GM23338 (cell line): ENCODE measurements around the gene ANKFY1.

Experiments used
- CREB1 ChIP-seq: fragments of 250-450 bp; sonication (Bioruptor Pico); IDR thresholded peaks from 2 replicates; pipeline ENCODE4 v1.5.0; 2020; ENCODE audit warnings: low read depth, mild to moderate bottlenecking, moderate library complexity
- EZH2 ChIP-seq: fragments of 200-600 bp; sonication (generic); IDR thresholded peaks from one replicate; pipeline ENCODE4 v1.8.0; 2017; ENCODE audit warnings: antibody characterized with exemption, mild to moderate bottlenecking, low read depth; ENCODE audit not compliant: unreplicated experiment
- EZH2phosphoT487 ChIP-seq: fragments of 200-600 bp; sonication (generic); IDR thresholded peaks from one replicate; pipeline ENCODE4 v1.8.1; 2018; ENCODE audit warnings: antibody characterized with exemption; ENCODE audit not compliant: unreplicated experiment
- JUNB ChIP-seq: IDR thresholded peaks from one replicate; pipeline ENCODE4 v1.6.1; 2016; ENCODE audit warnings: antibody characterized with exemption; ENCODE audit not compliant: unreplicated experiment
- NANOG ChIP-seq: IDR thresholded peaks from 2 replicates; pipeline ENCODE4 v1.6.1; 2016; ENCODE audit warnings: antibody characterized with exemption, borderline replicate concordance
- POLR2AphosphoS5 ChIP-seq: IDR thresholded peaks from 2 replicates; pipeline ENCODE4 v1.6.1; 2016; ENCODE audit warnings: antibody characterized with exemption, low read depth
- REST ChIP-seq: IDR thresholded peaks from one replicate; pipeline ENCODE4 v1.6.1; 2018; ENCODE audit warnings: antibody characterized with exemption; ENCODE audit not compliant: unreplicated experiment
- STAT1 ChIP-seq: IDR thresholded peaks from one replicate; pipeline ENCODE4 v1.6.1; 2016; ENCODE audit warnings: antibody characterized with exemption; ENCODE audit not compliant: unreplicated experiment
- ZNF114 ChIP-seq: fragments of 250-450 bp; sonication (Bioruptor Pico); IDR thresholded peaks from 2 replicates; pipeline ENCODE4 v1.5.0; 2020; ENCODE audit warnings: mild to moderate bottlenecking, moderate library complexity
- ZNF331 ChIP-seq: fragments of 250-450 bp; sonication (Bioruptor Pico); IDR thresholded peaks from 2 replicates; pipeline ENCODE4 v1.5.0; 2020; ENCODE audit warnings: low read depth, mild to moderate bottlenecking, moderate library complexity
- ZNF462 ChIP-seq: fragments of 250-450 bp; sonication (Bioruptor Pico); IDR thresholded peaks from 2 replicates; pipeline ENCODE4 v1.5.0; 2020; ENCODE audit warnings: mild to moderate bottlenecking, moderate library complexity
- TF ChIP-seq, protein P1 (sequence below), 2 experiments: fragments of 200-600 bp in 1 of 2; sonication (generic) in 1 of 2; conservative IDR thresholded peaks; 2 replicates each; pipeline versions ENCODE4 v1.5.1 to v1.6.1; 2016 to 2017; ENCODE audit warnings: antibody characterized with exemption in 2 of 2, low read depth in 2 of 2, mild to moderate bottlenecking in 2 of 2, moderate library complexity in 1 of 2

DNA sequence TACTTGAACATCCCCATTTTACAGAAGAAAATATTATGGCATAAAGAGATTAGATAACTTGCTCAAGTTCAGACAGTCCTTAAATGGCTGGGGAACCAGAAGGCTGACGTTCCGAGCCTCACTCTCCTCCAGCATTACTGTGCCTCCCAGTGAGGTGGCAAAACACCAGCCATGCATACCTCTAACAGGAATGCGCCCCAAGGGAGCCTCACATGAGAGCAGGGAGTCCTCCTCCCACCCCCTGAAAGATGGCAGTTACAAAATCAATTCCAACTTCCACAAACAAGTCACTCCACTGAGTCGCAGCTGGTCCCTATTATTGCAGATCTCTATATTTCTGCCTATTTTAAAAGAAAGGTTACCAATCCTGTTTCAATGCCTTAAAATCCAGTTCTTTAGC, 55.5 kb downstream of the ANKFY1 start:
- TF ChIP-seq ZNF114 (CRISPR knock-in tag) (no peak), EZH2 (no peak), POLR2AphosphoS5 (no peak), REST (no peak), EZH2phosphoT487 (no peak), NANOG (no peak), CREB1 (CRISPR knock-in tag) (no peak), STAT1 (no peak), ZNF462 (no peak), JUNB (no peak), ZNF331 (CRISPR knock-in tag) (no peak)
- TF ChIP-seq, protein P1, sequence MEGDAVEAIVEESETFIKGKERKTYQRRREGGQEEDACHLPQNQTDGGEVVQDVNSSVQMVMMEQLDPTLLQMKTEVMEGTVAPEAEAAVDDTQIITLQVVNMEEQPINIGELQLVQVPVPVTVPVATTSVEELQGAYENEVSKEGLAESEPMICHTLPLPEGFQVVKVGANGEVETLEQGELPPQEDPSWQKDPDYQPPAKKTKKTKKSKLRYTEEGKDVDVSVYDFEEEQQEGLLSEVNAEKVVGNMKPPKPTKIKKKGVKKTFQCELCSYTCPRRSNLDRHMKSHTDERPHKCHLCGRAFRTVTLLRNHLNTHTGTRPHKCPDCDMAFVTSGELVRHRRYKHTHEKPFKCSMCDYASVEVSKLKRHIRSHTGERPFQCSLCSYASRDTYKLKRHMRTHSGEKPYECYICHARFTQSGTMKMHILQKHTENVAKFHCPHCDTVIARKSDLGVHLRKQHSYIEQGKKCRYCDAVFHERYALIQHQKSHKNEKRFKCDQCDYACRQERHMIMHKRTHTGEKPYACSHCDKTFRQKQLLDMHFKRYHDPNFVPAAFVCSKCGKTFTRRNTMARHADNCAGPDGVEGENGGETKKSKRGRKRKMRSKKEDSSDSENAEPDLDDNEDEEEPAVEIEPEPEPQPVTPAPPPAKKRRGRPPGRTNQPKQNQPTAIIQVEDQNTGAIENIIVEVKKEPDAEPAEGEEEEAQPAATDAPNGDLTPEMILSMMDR (conservative IDR thresholded peaks at IDR 0.05; ENCODE audit: low read depth in 2 of 2): no peak
